MM.1S (cell line): ENCODE data around the gene PAQR9.

ENCODE experiments used
- EZH2phosphoT487 ChIP-seq: fragments of 300-600 bp; sonication (generic); IDR thresholded peaks from 2 replicates; pipeline ENCODE4 v1.6.1; 2018; ENCODE audit warnings: antibody characterized with exemption, low read length
- TF ChIP-seq, protein P1 (sequence below): fragments of 300-600 bp; sonication (generic); IDR thresholded peaks from 2 replicates; pipeline ENCODE4 v1.5.1; 2016; ENCODE audit warnings: antibody characterized with exemption, low read length, mixed read lengths

DNA sequence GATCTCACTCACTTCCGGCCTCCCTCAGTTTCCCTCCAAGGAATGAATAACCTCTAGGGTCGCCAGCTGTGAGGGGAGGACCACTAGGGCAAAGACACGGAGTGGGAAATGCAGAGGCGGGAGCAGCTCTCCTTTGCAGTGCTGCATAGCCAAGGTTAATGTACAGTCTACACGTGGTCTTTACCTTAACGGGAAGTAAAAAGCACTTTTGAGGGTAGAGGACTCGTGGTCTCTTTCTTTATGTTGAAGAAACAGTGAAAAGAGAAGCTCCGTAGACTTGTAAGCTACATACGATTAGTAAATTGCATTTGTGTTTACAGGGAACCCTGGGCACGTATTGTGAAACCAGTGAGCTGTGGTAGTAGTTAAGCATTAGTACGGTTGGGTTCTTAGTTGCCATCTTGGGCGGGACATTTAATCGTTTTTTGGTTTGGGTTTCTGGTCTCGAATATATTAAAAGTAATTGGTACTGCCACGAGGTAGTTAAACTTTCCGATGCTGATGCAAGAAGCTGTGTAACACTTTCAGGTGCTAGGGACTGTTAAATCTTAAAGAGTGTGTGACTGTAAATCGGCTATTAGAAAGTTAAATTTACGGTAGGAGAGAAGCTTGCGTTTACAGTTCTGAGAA, 38.7 kb upstream of the PAQR9 start:
- TF ChIP-seq, protein P1, sequence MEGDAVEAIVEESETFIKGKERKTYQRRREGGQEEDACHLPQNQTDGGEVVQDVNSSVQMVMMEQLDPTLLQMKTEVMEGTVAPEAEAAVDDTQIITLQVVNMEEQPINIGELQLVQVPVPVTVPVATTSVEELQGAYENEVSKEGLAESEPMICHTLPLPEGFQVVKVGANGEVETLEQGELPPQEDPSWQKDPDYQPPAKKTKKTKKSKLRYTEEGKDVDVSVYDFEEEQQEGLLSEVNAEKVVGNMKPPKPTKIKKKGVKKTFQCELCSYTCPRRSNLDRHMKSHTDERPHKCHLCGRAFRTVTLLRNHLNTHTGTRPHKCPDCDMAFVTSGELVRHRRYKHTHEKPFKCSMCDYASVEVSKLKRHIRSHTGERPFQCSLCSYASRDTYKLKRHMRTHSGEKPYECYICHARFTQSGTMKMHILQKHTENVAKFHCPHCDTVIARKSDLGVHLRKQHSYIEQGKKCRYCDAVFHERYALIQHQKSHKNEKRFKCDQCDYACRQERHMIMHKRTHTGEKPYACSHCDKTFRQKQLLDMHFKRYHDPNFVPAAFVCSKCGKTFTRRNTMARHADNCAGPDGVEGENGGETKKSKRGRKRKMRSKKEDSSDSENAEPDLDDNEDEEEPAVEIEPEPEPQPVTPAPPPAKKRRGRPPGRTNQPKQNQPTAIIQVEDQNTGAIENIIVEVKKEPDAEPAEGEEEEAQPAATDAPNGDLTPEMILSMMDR = no peak
- TF ChIP-seq EZH2phosphoT487 = no peak
